ENCODE results near the gene KNDC1.

- TF ChIP-seq CTCF (IDR thresholded peaks at IDR 0.05): no peak
- TF ChIP-seq POLR2A (IDR thresholded peaks at IDR 0.05): no peak
Measured at GRCh38 chr10:133216776-133217175, 56.8 kb downstream of the KNDC1 start.

Measured in Peyer's patch (tissue), 4 donors.